IMR-90 (cell line): Measurements from ENCODE around the gene HLA-A. TPM values are rescaled to one million over a fixed set of nuclear protein-coding genes. Genes with fewer than 3 reads are reported as not detected.
A peak's percentile ranks its signal among the peaks of the same experiment; 100 is the strongest.

Experiments used
- ATAC-seq: fragments of 200-7000 bp; cut with Tn5 transposase; 2 replicates; pipeline ENCODE4 v1.9.1; 2020; ENCODE audit warnings: low read depth, mild to moderate bottlenecking, moderate library complexity
- BruUV-seq: library from RNA; stranded (reverse); fragments of 400-500 nt; replicated peaks from 2 replicates; lab custom pipeline; 2021; lab: Mats Ljungman, UMichigan
- CTCF ChIA-PET: fragments of 300-600 bp; formaldehyde crosslinking; extraction: SDS; loops from one replicate; lab custom pipeline; 2021; ENCODE audit warnings: antibody characterized with exemption; lab: Yijun Ruan, JAX
- POLR2A ChIA-PET: fragments of 300-600 bp; sonication (Branson Sonifier 250); formaldehyde crosslinking; loops from one replicate; lab custom pipeline; 2022; ENCODE audit warnings: antibody characterized with exemption; ENCODE audit not compliant: unreplicated experiment; lab: Charles Lee
- DNase-seq: peaks from one replicate; pipeline ENCODE4 v3.0.0; 2013
- H2AFZ ChIP-seq: replicated peaks from 2 replicates; pipeline ENCODE3; 2013; ENCODE audit warnings: low read length, mild to moderate bottlenecking; ENCODE audit not compliant: poor library complexity
- H2AK5ac ChIP-seq: 2 replicates; pipeline ENCODE4 v1.6.1; 2013; ENCODE audit warnings: low read depth, low read length, inconsistent platforms
- H2AK9ac ChIP-seq: replicated peaks from 2 replicates; pipeline ENCODE3; 2013; ENCODE audit warnings: mild to moderate bottlenecking, low read depth, low read length, moderate library complexity; ENCODE audit not compliant: poor library complexity
- H2BK120ac ChIP-seq: 2 replicates; pipeline ENCODE4 v1.6.1; 2013; ENCODE audit warnings: low read depth, low read length, inconsistent platforms
- H2BK15ac ChIP-seq: 3 replicates; pipeline ENCODE4 v1.6.1; 2013; ENCODE audit warnings: low read depth, low read length, inconsistent platforms
- H2BK20ac ChIP-seq: 2 replicates; pipeline ENCODE4 v1.6.1; 2013; ENCODE audit warnings: low read depth, mild to moderate bottlenecking, inconsistent platforms, low read length, moderate library complexity
- H2BK5ac ChIP-seq: 2 replicates; pipeline ENCODE4 v1.6.1; 2013; ENCODE audit warnings: mild to moderate bottlenecking, low read depth, low read length, inconsistent platforms; ENCODE audit not compliant: poor library complexity, severe bottlenecking
- H3K14ac ChIP-seq: replicated peaks from 2 replicates; pipeline ENCODE4 v1.6.1; 2013; ENCODE audit warnings: low read depth, low read length, inconsistent platforms
- H3K18ac ChIP-seq: 2 replicates; pipeline ENCODE4 v1.6.1; 2013; ENCODE audit warnings: low read depth, low read length, control low read depth
- H3K23ac ChIP-seq: 2 replicates; pipeline ENCODE4 v1.6.1; 2013; ENCODE audit warnings: low read depth, low read length, inconsistent platforms
- H3K27ac ChIP-seq: 2 replicates; pipeline ENCODE4 v1.5.1; 2013; ENCODE audit warnings: mild to moderate bottlenecking, control low read depth, low read length; ENCODE audit not compliant: insufficient read depth
- H3K27me3 ChIP-seq: 2 replicates; pipeline ENCODE4 v1.6.1; 2013; ENCODE audit warnings: low read length; ENCODE audit not compliant: control insufficient read depth, insufficient read depth
- H3K36me3 ChIP-seq: 2 replicates; pipeline ENCODE4 v1.6.1; 2013; ENCODE audit warnings: low read length, mixed read lengths; ENCODE audit not compliant: control insufficient read depth, insufficient read depth
- H3K4ac ChIP-seq: 2 replicates; pipeline ENCODE4 v1.6.1; 2013; ENCODE audit warnings: low read depth, low read length, inconsistent platforms
- H3K4me1 ChIP-seq: 2 replicates; pipeline ENCODE4 v1.6.1; 2013; ENCODE audit warnings: low read length, mixed read lengths; ENCODE audit not compliant: control insufficient read depth, insufficient read depth
- H3K4me2 ChIP-seq: 2 replicates; pipeline ENCODE4 v1.6.1; 2013; ENCODE audit warnings: low read depth, mild to moderate bottlenecking, control low read depth, low read length, moderate library complexity
- H3K4me3 ChIP-seq: 2 replicates; pipeline ENCODE4 v1.5.1; 2013; ENCODE audit warnings: low read depth, mild to moderate bottlenecking, control low read depth, low read length, moderate library complexity; ENCODE audit not compliant: insufficient read depth
- H3K56ac ChIP-seq: 2 replicates; pipeline ENCODE4 v1.6.1; 2013; ENCODE audit warnings: low read length, inconsistent platforms; ENCODE audit not compliant: insufficient read depth; ENCODE audit errors: extremely low read depth
- H3K79me1 ChIP-seq, 2 experiments: 2 replicates each; pipeline ENCODE4 v1.6.1; 2013; ENCODE audit warnings: low read length in 2 of 2, inconsistent platforms in 1 of 2, low read depth in 1 of 2
- H3K9ac ChIP-seq: 2 replicates; pipeline ENCODE4 v1.6.1; 2013; ENCODE audit warnings: low read depth, low read length, control low read depth
- H3K9me1 ChIP-seq: 2 replicates; pipeline ENCODE4 v1.6.1; 2013; ENCODE audit warnings: low read length, inconsistent platforms; ENCODE audit not compliant: insufficient read depth
- H3K9me3 ChIP-seq: 2 replicates; pipeline ENCODE4 v1.6.1; 2013; ENCODE audit warnings: low read length; ENCODE audit not compliant: control insufficient read depth, insufficient read depth
- H4K20me1 ChIP-seq: 2 replicates; pipeline ENCODE4 v1.6.1; 2013; ENCODE audit warnings: low read length, inconsistent platforms; ENCODE audit not compliant: insufficient read depth
- H4K5ac ChIP-seq: 2 replicates; pipeline ENCODE4 v1.6.1; 2013; ENCODE audit warnings: mild to moderate bottlenecking, low read depth, low read length, control low read depth
- H4K8ac ChIP-seq, 2 experiments: 2 replicates each; pipeline ENCODE4 v1.6.1; 2013; ENCODE audit warnings: low read depth in 2 of 2, low read length in 2 of 2, control low read depth in 1 of 2, inconsistent platforms in 1 of 2
- H4K91ac ChIP-seq: 2 replicates; pipeline ENCODE4 v1.6.1; 2013; ENCODE audit warnings: low read depth, low read length, inconsistent platforms; ENCODE audit not compliant: insufficient read depth
- CEBPB ChIP-seq: IDR thresholded peaks from 2 replicates; pipeline ENCODE4 v1.6.1; 2012; ENCODE audit warnings: low read depth, low read length, improper control_type of control experiment
- FOS ChIP-seq: fragments of 150-350 bp; IDR thresholded peaks from 2 replicates; pipeline ENCODE4 v1.6.1; 2016; ENCODE audit warnings: low read depth, low read length
- WGBS, 2 experiments: methylation state at CpG; one replicate each; pipeline versions ENCODE4 v1.1.5 to v1.1.7; 2013; ENCODE audit warnings: missing lambda C conversion rate in 2 of 2; ENCODE audit not compliant: insufficient read length in 1 of 2; ENCODE audit errors: extremely low coverage in 2 of 2; 5-methylcytosine and 5-hydroxymethylcytosine counted together
- dilution Hi-C: fragments of 300-500 bp; cut with HindIII; formaldehyde crosslinking; loops from one replicate; pipeline ENCODE4 v1.14.3; 2018; ENCODE audit warnings: low sequenced_read_pairs; ENCODE audit not compliant: unreplicated experiment
- in situ Hi-C: fragments of 300-500 bp; cut with MboI; formaldehyde crosslinking; loops from 3 replicates; pipeline ENCODE4 v1.14.3; 2019; ENCODE audit warnings: low sequenced_read_pairs, inconsistent platforms, mixed read lengths
- intact Hi-C: fragments of 100-400 bp; cut with micrococcal nuclease; formaldehyde crosslinking; loops from 2 replicates; pipeline ENCODE4 v1.10.0; 2022
- polyA plus RNA-seq, 3 experiments: library from polyadenylated mRNA; depleted of rRNA; stranded (reverse); fragments of >200 nt; gene quantifications; 2 replicates each; pipeline ENCODE4 v1.2.3, GENCODE V29; 2012; ENCODE audit warnings: low replicate concordance in 1 of 3
- total RNA-seq: library from RNA; depleted of rRNA; stranded (reverse); fragments of >200 nt; gene quantifications from 2 replicates; pipeline ENCODE4 v1.2.3, GENCODE V29; 2012

The HLA-A gene
- total and polyA plus RNA-seq, 2 of the 4 experiments (the other 2 are of a cell fraction) = 94.5 to 218 TPM

DNA sequence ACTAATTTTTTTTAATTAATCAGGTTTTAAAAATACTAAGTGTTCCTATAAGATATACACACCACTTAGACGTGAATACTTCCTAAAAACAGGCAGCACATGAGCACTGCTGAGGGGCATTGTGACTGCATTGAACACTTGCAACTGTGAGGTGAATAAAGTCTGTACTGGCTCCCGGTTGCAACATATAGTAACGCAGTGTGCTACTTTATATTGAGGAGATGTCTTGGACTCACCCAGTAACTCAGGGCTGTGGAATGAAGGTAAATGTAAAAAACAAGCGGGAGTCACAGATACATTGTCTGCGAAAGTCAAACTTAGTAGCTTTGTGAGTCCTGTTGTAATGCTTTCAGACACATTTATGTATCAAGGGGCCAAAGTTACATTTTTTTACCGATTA, 17.0 kb upstream of the HLA-A start:
- Histone ChIP-seq H3K18ac (no peak overlapping the region), H3K4me2 (no peak overlapping the region), H3K56ac (no peak overlapping the region), H2BK20ac (no peak overlapping the region), H3K9me1 (no peaks in the 10 kb centered on the region; the same call in 1 of the 2 replicates), H4K20me1 (no peaks in the 10 kb centered on the region), H3K9ac (no peak overlapping the region), H4K8ac (no peak overlapping the region), H3K4me1 (no peaks in the 10 kb centered on the region), H4K5ac (no peak overlapping the region), H3K36me3 (no peaks in the 10 kb centered on the region), H2BK5ac (no peak overlapping the region), H3K9me3 (no peaks in the 10 kb centered on the region), H4K91ac (no peak overlapping the region), H2AK9ac (no peak overlapping the region), H2AFZ (no peak overlapping the region), H3K14ac (no peak overlapping the region), H3K27ac (no peak overlapping the region), H2BK15ac (no peak overlapping the region), H3K79me1 (peaks cover 0 to 8% of the 10 kb centered on the region in 2 experiments; a peak in 1 of 4 replicates), H3K27me3 (no peaks in the 10 kb centered on the region), H3K23ac (0 out of 2 replicates have a peak overlapping the region, but pooled peaks have one; percentile 67), H2AK5ac (0 out of 2 replicates have a peak overlapping the region, but pooled peaks have one; percentile 11), H3K4me3 (no peak overlapping the region), H3K4ac (no peak overlapping the region), H2BK120ac (no peak overlapping the region)
- ChIA-PET CTCF (no interaction called here), POLR2A (no interaction called here)
- no CpG with 5 or more reads among the region's 6 CpGs for WGBS, 2 experiments
- DNase-seq (no peak), ATAC-seq (no peak)
- intact Hi-C loops = no loop called here
- in situ Hi-C loops = no loop called here
- TF ChIP-seq FOS (no peak), CEBPB (peak; percentile 29; the same call in 1 of the 2 replicates)
- BruUV-seq = no TSS peak
- dilution Hi-C loops = no loop called here
